ENCODE measurements around the gene METRNL. TPM values are rescaled to one million over a fixed set of nuclear protein-coding genes. Genes with fewer than 3 reads are reported as not detected.

The METRNL gene
- polyA plus RNA-seq, 1 donor from 2014 or later: 15.1 TPM

DNA sequence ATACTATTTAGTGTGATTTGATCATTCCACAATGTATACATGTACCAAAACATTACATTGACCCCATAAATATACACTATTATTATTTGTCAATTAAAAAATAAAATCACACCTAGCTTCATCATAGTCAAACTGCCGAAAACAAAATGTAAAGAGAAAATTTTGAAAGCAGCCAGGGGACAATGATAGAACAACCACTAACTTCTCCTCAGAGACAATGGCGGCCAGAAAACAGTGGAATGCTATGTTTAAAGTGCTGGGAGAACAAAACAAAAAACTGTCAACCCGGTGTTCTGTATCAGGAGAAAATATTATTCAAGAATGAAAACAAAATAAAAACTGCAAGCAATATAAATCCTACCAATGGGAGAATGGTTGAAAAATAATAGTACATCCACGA is 63.2 kb downstream of the METRNL start:
- no peaks in the 10 kb centered on the region for H3K9me3 ChIP-seq (ENCODE audit: low read length)
- no peak overlapping the region for H3K4me3 ChIP-seq (ENCODE audit: low read length)
- H3K27me3 ChIP-seq (ENCODE audit: insufficient read depth, low read depth, low read length): no peaks in the 10 kb centered on the region
- no peak overlapping the region for H3K4me2 ChIP-seq (ENCODE audit: low read length)
- H4K20me1 ChIP-seq (ENCODE audit: insufficient read depth): no peaks in the 10 kb centered on the region
- no peaks in the 10 kb centered on the region for H3F3A ChIP-seq (ENCODE audit: insufficient read depth, low read length, poor library complexity, severe bottlenecking)
- TF ChIP-seq SMC3 (conservative IDR thresholded peaks at IDR 0.05; ENCODE audit: poor library complexity) (no peak), MXI1 (conservative IDR thresholded peaks at IDR 0.05; ENCODE audit: poor library complexity, severe bottlenecking) (no peak), EZH2 (IDR thresholded peaks at IDR 0.05; ENCODE audit: borderline replicate concordance, insufficient read depth, low read length, poor library complexity, severe bottlenecking) (no peak), EP300 (conservative IDR thresholded peaks at IDR 0.05; ENCODE audit: poor library complexity, severe bottlenecking) (no peak), POLR2AphosphoS5 (IDR thresholded peaks at IDR 0.05) (no peak), TAF1 (IDR thresholded peaks at IDR 0.05; ENCODE audit: low read depth) (no peak), RAD21 (conservative IDR thresholded peaks at IDR 0.05) (no peak)
- TF ChIP-seq, protein P1, sequence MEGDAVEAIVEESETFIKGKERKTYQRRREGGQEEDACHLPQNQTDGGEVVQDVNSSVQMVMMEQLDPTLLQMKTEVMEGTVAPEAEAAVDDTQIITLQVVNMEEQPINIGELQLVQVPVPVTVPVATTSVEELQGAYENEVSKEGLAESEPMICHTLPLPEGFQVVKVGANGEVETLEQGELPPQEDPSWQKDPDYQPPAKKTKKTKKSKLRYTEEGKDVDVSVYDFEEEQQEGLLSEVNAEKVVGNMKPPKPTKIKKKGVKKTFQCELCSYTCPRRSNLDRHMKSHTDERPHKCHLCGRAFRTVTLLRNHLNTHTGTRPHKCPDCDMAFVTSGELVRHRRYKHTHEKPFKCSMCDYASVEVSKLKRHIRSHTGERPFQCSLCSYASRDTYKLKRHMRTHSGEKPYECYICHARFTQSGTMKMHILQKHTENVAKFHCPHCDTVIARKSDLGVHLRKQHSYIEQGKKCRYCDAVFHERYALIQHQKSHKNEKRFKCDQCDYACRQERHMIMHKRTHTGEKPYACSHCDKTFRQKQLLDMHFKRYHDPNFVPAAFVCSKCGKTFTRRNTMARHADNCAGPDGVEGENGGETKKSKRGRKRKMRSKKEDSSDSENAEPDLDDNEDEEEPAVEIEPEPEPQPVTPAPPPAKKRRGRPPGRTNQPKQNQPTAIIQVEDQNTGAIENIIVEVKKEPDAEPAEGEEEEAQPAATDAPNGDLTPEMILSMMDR (IDR thresholded peaks at IDR 0.05; ENCODE audit: poor library complexity, severe bottlenecking): no peak
- TF ChIP-seq, protein P2, sequence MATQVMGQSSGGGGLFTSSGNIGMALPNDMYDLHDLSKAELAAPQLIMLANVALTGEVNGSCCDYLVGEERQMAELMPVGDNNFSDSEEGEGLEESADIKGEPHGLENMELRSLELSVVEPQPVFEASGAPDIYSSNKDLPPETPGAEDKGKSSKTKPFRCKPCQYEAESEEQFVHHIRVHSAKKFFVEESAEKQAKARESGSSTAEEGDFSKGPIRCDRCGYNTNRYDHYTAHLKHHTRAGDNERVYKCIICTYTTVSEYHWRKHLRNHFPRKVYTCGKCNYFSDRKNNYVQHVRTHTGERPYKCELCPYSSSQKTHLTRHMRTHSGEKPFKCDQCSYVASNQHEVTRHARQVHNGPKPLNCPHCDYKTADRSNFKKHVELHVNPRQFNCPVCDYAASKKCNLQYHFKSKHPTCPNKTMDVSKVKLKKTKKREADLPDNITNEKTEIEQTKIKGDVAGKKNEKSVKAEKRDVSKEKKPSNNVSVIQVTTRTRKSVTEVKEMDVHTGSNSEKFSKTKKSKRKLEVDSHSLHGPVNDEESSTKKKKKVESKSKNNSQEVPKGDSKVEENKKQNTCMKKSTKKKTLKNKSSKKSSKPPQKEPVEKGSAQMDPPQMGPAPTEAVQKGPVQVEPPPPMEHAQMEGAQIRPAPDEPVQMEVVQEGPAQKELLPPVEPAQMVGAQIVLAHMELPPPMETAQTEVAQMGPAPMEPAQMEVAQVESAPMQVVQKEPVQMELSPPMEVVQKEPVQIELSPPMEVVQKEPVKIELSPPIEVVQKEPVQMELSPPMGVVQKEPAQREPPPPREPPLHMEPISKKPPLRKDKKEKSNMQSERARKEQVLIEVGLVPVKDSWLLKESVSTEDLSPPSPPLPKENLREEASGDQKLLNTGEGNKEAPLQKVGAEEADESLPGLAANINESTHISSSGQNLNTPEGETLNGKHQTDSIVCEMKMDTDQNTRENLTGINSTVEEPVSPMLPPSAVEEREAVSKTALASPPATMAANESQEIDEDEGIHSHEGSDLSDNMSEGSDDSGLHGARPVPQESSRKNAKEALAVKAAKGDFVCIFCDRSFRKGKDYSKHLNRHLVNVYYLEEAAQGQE (IDR thresholded peaks at IDR 0.05; ENCODE audit: borderline replicate concordance): no peak
- H3K36me3 ChIP-seq (ENCODE audit: insufficient read depth, low read length): no peaks in the 10 kb centered on the region
- H2AFZ ChIP-seq (ENCODE audit: low read depth, low read length): no peak overlapping the region
- H3K9ac ChIP-seq (ENCODE audit: low read length): no peak overlapping the region
- H3K79me2 ChIP-seq (replicated peaks; ENCODE audit: insufficient read depth, low read length): no peaks in the 10 kb centered on the region
- H3K27ac ChIP-seq (ENCODE audit: low read length): no peak overlapping the region
- no peaks in the 10 kb centered on the region for H3K9me2 ChIP-seq (ENCODE audit: insufficient read depth, low read length)

DNA sequence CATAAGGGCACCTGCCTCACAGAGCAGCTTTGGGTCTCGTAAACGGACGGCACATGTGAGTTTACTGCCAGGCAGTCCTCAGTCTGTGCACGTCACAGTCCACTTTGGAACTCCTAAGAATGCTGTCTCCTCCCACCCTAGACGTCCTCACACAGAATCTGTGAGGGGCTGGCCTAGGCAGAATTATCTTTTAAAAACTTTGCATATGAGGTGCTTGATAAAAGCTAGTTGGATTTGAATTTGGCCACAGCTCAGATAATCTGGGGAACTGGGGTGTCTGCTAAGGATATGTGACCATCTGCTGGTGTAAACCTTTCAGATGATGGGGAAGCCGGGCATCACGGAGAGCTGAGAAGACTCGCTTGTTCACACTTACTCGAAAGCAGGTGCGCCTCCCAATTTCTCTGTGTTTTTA is 64.4 kb downstream of the METRNL start:
- Histone ChIP-seq H3K4me3 (ENCODE audit: low read length) (no peak overlapping the region), H3F3A (ENCODE audit: insufficient read depth, low read length, poor library complexity, severe bottlenecking) (no peaks in the 10 kb centered on the region), H3K9me2 (ENCODE audit: insufficient read depth, low read length) (no peaks in the 10 kb centered on the region), H3K36me3 (ENCODE audit: insufficient read depth, low read length) (no peaks in the 10 kb centered on the region), H3K27me3 (ENCODE audit: insufficient read depth, low read depth, low read length) (no peaks in the 10 kb centered on the region), H3K4me2 (ENCODE audit: low read length) (no peak overlapping the region), H3K79me2 (replicated peaks; ENCODE audit: insufficient read depth, low read length) (no peaks in the 10 kb centered on the region), H2AFZ (ENCODE audit: low read depth, low read length) (no peak overlapping the region), H3K9ac (ENCODE audit: low read length) (no peak overlapping the region), H3K27ac (ENCODE audit: low read length) (no peak overlapping the region), H3K9me3 (ENCODE audit: low read length) (no peaks in the 10 kb centered on the region), H4K20me1 (ENCODE audit: insufficient read depth) (no peaks in the 10 kb centered on the region)
- TF ChIP-seq RAD21 (conservative IDR thresholded peaks at IDR 0.05) (no peak), SMC3 (conservative IDR thresholded peaks at IDR 0.05; ENCODE audit: poor library complexity) (no peak), EZH2 (IDR thresholded peaks at IDR 0.05; ENCODE audit: borderline replicate concordance, insufficient read depth, low read length, poor library complexity, severe bottlenecking) (no peak), EP300 (conservative IDR thresholded peaks at IDR 0.05; ENCODE audit: poor library complexity, severe bottlenecking) (no peak), POLR2AphosphoS5 (IDR thresholded peaks at IDR 0.05) (no peak)
- TF ChIP-seq, protein P2 (IDR thresholded peaks at IDR 0.05; ENCODE audit: borderline replicate concordance): no peak
- TF ChIP-seq, protein P1 (IDR thresholded peaks at IDR 0.05; ENCODE audit: poor library complexity, severe bottlenecking): no peak
